Measurements from ENCODE around the gene PLA2G3. TPM values are rescaled to one million over a fixed set of nuclear protein-coding genes. Genes with fewer than 3 reads are reported as not detected.

Gene PLA2G3
- total RNA-seq, 1 experiment from 2014 or later = not detected

DNA sequence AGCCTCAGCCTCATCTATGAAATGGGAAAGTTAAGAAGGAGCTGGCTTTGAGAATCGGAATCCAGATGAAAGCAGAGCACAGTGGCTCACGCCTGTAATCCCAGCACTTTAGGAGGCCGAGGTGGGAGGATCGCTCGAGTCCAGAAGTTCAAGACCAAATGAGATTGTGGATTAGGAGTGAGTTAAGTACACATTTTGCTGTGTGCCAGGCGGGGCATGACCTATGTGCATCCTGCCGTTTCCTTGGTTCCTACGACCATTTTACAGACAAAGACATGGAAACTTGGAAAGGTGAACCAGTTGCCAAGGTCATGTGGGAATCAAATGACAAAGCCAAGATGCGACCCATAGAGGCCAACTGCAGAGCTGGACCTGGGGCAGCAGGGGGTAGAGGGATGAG, 4.2 kb downstream of the PLA2G3 start:
- peaks cover 3% of the 10 kb centered on the region for H3K27me3 Mint-ChIP-seq (ENCODE audit: insufficient read depth, unreplicated experiment)
- no peak for DNase-seq
- Histone ChIP-seq H3K36me3 (ENCODE audit: control insufficient read depth, insufficient read depth, low read length) (no peaks in the 10 kb centered on the region), H3K27me3 (replicated peaks; ENCODE audit: control insufficient read depth, insufficient read depth, low read length) (no peaks in the 10 kb centered on the region), H3K9me3 (no peaks in the 10 kb centered on the region), H3K4me1 (no peaks in the 10 kb centered on the region), H3K4me3 (ENCODE audit: low read depth, low read length) (no peak overlapping the region)
- H3K36me3 Mint-ChIP-seq (ENCODE audit: insufficient read depth, unreplicated experiment) = no peaks in the 10 kb centered on the region
- no TSS peak for BruUV-seq (replicated peaks)
- no peak for TF ChIP-seq CTCF (IDR thresholded peaks at IDR 0.05; ENCODE audit: insufficient read depth in 1 of 2, low read depth in 1 of 2, low read length in 1 of 2, severe bottlenecking in 1 of 2, unreplicated experiment in 1 of 2)
- H3K4me3 Mint-ChIP-seq (ENCODE audit: unreplicated experiment) = no peak overlapping the region
- intact Hi-C loops (cut with micrococcal nuclease; ENCODE audit: unreplicated experiment) = no loop called here
- no peaks in the 10 kb centered on the region for H3K4me1 Mint-ChIP-seq (ENCODE audit: low read depth, unreplicated experiment)
- no peak overlapping the region for H3K27ac Mint-ChIP-seq (ENCODE audit: unreplicated experiment)
- CTCF ChIA-PET = no interaction called here
- no peaks in the 10 kb centered on the region for H3K9me3 Mint-ChIP-seq (ENCODE audit: unreplicated experiment)
- POLR2A ChIA-PET = no interaction called here

DNA sequence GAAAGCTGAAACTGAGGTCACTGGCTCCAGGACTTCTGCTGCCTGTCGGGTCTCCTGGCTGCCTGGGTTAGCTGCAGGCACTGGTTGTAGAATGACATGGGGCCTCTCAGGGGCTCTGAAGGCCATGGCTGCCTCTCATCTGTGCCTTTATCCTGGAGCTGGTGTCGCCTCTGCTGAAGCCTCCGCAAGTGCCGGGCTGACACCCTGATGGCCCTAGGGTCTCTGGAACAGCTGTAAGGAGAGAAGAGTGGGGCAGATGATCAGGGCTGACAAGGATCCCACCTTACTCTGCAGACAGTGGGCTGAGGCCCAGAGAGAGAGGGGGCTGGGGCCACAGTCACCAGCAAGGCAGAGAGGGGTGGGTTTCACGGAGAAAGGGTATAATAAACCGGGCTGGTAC, 4.6 kb downstream of the PLA2G3 start:
- intact Hi-C loops (cut with micrococcal nuclease; ENCODE audit: unreplicated experiment) = no loop called here
- Mint-ChIP-seq H3K27ac (ENCODE audit: unreplicated experiment) (no peak overlapping the region), H3K4me3 (ENCODE audit: unreplicated experiment) (no peak overlapping the region), H3K36me3 (ENCODE audit: insufficient read depth, unreplicated experiment) (no peaks in the 10 kb centered on the region), H3K9me3 (ENCODE audit: unreplicated experiment) (no peaks in the 10 kb centered on the region), H3K4me1 (ENCODE audit: low read depth, unreplicated experiment) (no peaks in the 10 kb centered on the region), H3K27me3 (ENCODE audit: insufficient read depth, unreplicated experiment) (peaks cover 3% of the 10 kb centered on the region)
- Histone ChIP-seq H3K4me3 (ENCODE audit: low read depth, low read length) (no peak overlapping the region), H3K4me1 (no peaks in the 10 kb centered on the region), H3K27me3 (replicated peaks; ENCODE audit: control insufficient read depth, insufficient read depth, low read length) (no peaks in the 10 kb centered on the region), H3K9me3 (no peaks in the 10 kb centered on the region), H3K36me3 (ENCODE audit: control insufficient read depth, insufficient read depth, low read length) (no peaks in the 10 kb centered on the region)
- ChIA-PET POLR2A (interaction anchor here (0.7 kb wide), 1 partner anchor 10 kb away, joined by 3 read pairs; no protein-coding TSS in a partner anchor), CTCF (no interaction called here)
- BruUV-seq (replicated peaks) = no TSS peak
- no peak for DNase-seq
- no peak for TF ChIP-seq CTCF (IDR thresholded peaks at IDR 0.05; ENCODE audit: insufficient read depth in 1 of 2, low read depth in 1 of 2, low read length in 1 of 2, severe bottlenecking in 1 of 2, unreplicated experiment in 1 of 2)

DNA sequence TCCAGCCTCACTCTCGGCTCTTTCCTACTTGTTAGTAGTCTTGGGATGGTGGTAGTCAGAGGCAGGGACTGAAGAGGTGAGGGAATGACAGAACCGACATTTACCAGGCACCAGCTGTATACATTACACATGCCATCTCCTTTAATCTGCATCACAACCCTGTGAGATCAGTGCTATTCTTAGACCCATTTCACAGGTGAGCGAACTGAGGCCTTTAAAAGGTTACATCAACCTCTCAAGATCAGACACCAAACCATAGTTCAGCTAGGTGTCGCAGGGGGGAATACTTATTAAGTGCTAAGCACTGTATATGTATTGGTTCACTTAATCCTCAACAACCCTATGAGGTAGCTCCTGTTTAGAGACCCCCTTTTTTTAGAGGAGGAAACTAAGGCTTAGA, 5.6 kb downstream of the PLA2G3 start:
- Histone ChIP-seq H3K4me1 (no peaks in the 10 kb centered on the region), H3K27me3 (replicated peaks; ENCODE audit: control insufficient read depth, insufficient read depth, low read length) (no peaks in the 10 kb centered on the region), H3K9me3 (no peaks in the 10 kb centered on the region), H3K4me3 (ENCODE audit: low read depth, low read length) (no peak overlapping the region), H3K36me3 (ENCODE audit: control insufficient read depth, insufficient read depth, low read length) (no peaks in the 10 kb centered on the region)
- Mint-ChIP-seq H3K27me3 (ENCODE audit: insufficient read depth, unreplicated experiment) (peaks cover under 1% of the 10 kb centered on the region), H3K9me3 (ENCODE audit: unreplicated experiment) (no peaks in the 10 kb centered on the region), H3K4me3 (ENCODE audit: unreplicated experiment) (no peak overlapping the region), H3K4me1 (ENCODE audit: low read depth, unreplicated experiment) (no peaks in the 10 kb centered on the region), H3K27ac (ENCODE audit: unreplicated experiment) (no peak overlapping the region), H3K36me3 (ENCODE audit: insufficient read depth, unreplicated experiment) (no peaks in the 10 kb centered on the region)
- BruUV-seq (replicated peaks) = no TSS peak
- CTCF ChIA-PET = no interaction called here
- DNase-seq = no peak
- POLR2A ChIA-PET = no interaction called here
- intact Hi-C loops (cut with micrococcal nuclease; ENCODE audit: unreplicated experiment) = no loop called here
- TF ChIP-seq CTCF (IDR thresholded peaks at IDR 0.05; ENCODE audit: insufficient read depth in 1 of 2, low read depth in 1 of 2, low read length in 1 of 2, severe bottlenecking in 1 of 2, unreplicated experiment in 1 of 2) = no peak

Data from Caco-2 (cell line).